HCT116 (cell line): ENCODE measurements around the gene ZYG11B. TPM values are rescaled to one million over a fixed set of nuclear protein-coding genes. Genes with fewer than 3 reads are reported as not detected.

ENCODE experiments used
- ATAC-seq: fragments of 200-7000 bp; cut with Tn5 transposase; 2 replicates; pipeline ENCODE4 v1.9.1; 2020; ENCODE audit warnings: mild to moderate bottlenecking, moderate library complexity
- BruUV-seq: library from RNA; stranded (reverse); fragments of 400-500 nt; replicated peaks from 2 replicates; lab custom pipeline; 2021; lab: Mats Ljungman, UMichigan
- CTCF ChIA-PET: fragments of 300-600 bp; sonication (Branson Sonifier 250); formaldehyde crosslinking; loops from one replicate; lab custom pipeline; 2021; ENCODE audit warnings: antibody characterized with exemption; lab: Charles Lee
- POLR2A ChIA-PET: fragments of 300-600, 350-600 bp; sonication (Branson Sonifier 250); formaldehyde crosslinking; loops from one replicate; lab custom pipeline; 2021; ENCODE audit warnings: antibody characterized with exemption; lab: Charles Lee
- RAD21 ChIA-PET, 2 experiments: fragments of 300-600 bp; sonication (Branson Sonifier 250); formaldehyde crosslinking; loops; one replicate each; lab custom pipeline; 2023; ENCODE audit warnings: low total read pairs in 2 of 2; ENCODE audit not compliant: uncharacterized antibody in 2 of 2, unreplicated experiment in 2 of 2, low non-redundant PET in 1 of 2; lab: Charles Lee
- DNase-seq: peaks from one replicate; pipeline ENCODE4 v3.0.0-alpha.2; 2010; ENCODE audit warnings: low read depth, low spot score
- H2AFZ ChIP-seq: fragments of 200-600 bp; shearing (Covaris generic), sonication (generic); 2 replicates; pipeline ENCODE4 v1.6.1; 2017; ENCODE audit warnings: low read depth, mixed run types, mixed read lengths, antibody characterized with exemption, low read length; ENCODE audit not compliant: poor library complexity, severe bottlenecking
- H3K27ac ChIP-seq: 2 replicates; pipeline ENCODE4 v1.5.1; 2012; ENCODE audit warnings: low read depth, low read length
- H3K27me3 ChIP-seq: fragments of 200-600 bp; sonication (generic); 2 replicates; pipeline ENCODE4 v1.6.1; 2016; ENCODE audit warnings: mixed run types, low read length, mixed read lengths; ENCODE audit not compliant: insufficient read depth
- H3K36me3 ChIP-seq, 2 experiments: fragments of 200-500 bp in 1 of 2; fragments of 200-600 bp in 1 of 2; sonication (Bioruptor generic) in 1 of 2; sonication (generic) in 1 of 2; 2 replicates each; pipeline versions ENCODE4 v1.5.1 to v1.6.1; 2014 to 2016; ENCODE audit warnings: low read length in 2 of 2, inconsistent platforms in 1 of 2, mixed read lengths in 1 of 2, mixed run types in 1 of 2; ENCODE audit not compliant: insufficient read depth in 2 of 2, control insufficient read depth in 1 of 2
- H3K4me1 ChIP-seq, 2 experiments: fragments of 200-600 bp in 1 of 2; sonication (generic) in 1 of 2; 2 replicates each; pipeline versions ENCODE4 v1.5.1 to v1.6.1; 2012 to 2017; ENCODE audit warnings: low read length in 2 of 2, inconsistent platforms in 1 of 2, mild to moderate bottlenecking in 1 of 2, mixed read lengths in 1 of 2, mixed run types in 1 of 2, moderate library complexity in 1 of 2; ENCODE audit not compliant: insufficient read depth in 2 of 2, control insufficient read depth in 1 of 2
- H3K4me2 ChIP-seq: fragments of 200-600 bp; sonication (generic); 2 replicates; pipeline ENCODE4 v1.6.1; 2017; ENCODE audit warnings: mixed run types, low read length, mixed read lengths
- H3K4me3 ChIP-seq, 2 experiments: fragments of 200-600 bp in 1 of 2; sonication (generic) in 1 of 2; replicated peaks in 1 of 2; 2 replicates each; pipeline ENCODE4 v1.5.1; 2011 to 2016; ENCODE audit warnings: low read length in 2 of 2, control low read depth in 1 of 2, low read depth in 1 of 2, mild to moderate bottlenecking in 1 of 2, mixed read lengths in 1 of 2, mixed run types in 1 of 2
- H3K79me2 ChIP-seq: fragments of 200-600 bp; sonication (generic); 2 replicates; pipeline ENCODE4 v1.6.1; 2017; ENCODE audit warnings: mild to moderate bottlenecking, mixed run types, low read length, moderate library complexity, mixed read lengths; ENCODE audit not compliant: insufficient read depth
- H3K9ac ChIP-seq: fragments of 200-600 bp; sonication (generic); 2 replicates; pipeline ENCODE4 v1.6.1; 2016; ENCODE audit warnings: low read length, mixed read lengths
- H3K9me2 ChIP-seq: fragments of 200-600 bp; sonication (generic), shearing (Covaris generic); 2 replicates; pipeline ENCODE4 v1.6.1; 2017; ENCODE audit warnings: mixed run types, mild to moderate bottlenecking, moderate library complexity; ENCODE audit not compliant: insufficient read depth
- H3K9me3 ChIP-seq, 2 experiments: fragments of 200-500 bp in 1 of 2; fragments of 200-600 bp in 1 of 2; sonication (Bioruptor generic) in 1 of 2; sonication (generic) in 1 of 2; 2 replicates each; pipeline ENCODE4 v1.6.1; 2014 to 2017; ENCODE audit warnings: low read length in 2 of 2, mixed read lengths in 2 of 2, inconsistent platforms in 1 of 2, low read depth in 1 of 2, mild to moderate bottlenecking in 1 of 2, mixed run types in 1 of 2, moderate library complexity in 1 of 2; ENCODE audit not compliant: control insufficient read depth in 1 of 2, insufficient read depth in 1 of 2
- H4K20me1 ChIP-seq: fragments of 200-600 bp; sonication (generic), shearing (Covaris generic); 2 replicates; pipeline ENCODE4 v1.6.1; 2017; ENCODE audit warnings: mixed run types, mild to moderate bottlenecking, moderate library complexity; ENCODE audit not compliant: insufficient read depth
- CEBPB ChIP-seq: IDR thresholded peaks from 2 replicates; pipeline ENCODE4 v1.6.1; 2012; ENCODE audit warnings: low read depth
- EGR1 ChIP-seq: IDR thresholded peaks from 2 replicates; pipeline ENCODE4 v1.6.1; 2012; ENCODE audit warnings: low read depth
- ELF1 ChIP-seq: IDR thresholded peaks from 2 replicates; pipeline ENCODE4 v1.6.1; 2012; ENCODE audit warnings: low read depth, borderline replicate concordance
- FOSL1 ChIP-seq: IDR thresholded peaks from 2 replicates; pipeline ENCODE4 v1.6.1; 2012; ENCODE audit warnings: low read depth
- POLR2AphosphoS5 ChIP-seq: IDR thresholded peaks from 2 replicates; pipeline ENCODE4 v1.6.1; 2011; ENCODE audit warnings: mild to moderate bottlenecking, low read depth, low read length, moderate library complexity
- SIN3A ChIP-seq: IDR thresholded peaks from 2 replicates; pipeline ENCODE4 v1.6.1; 2012; ENCODE audit warnings: low read depth
- SP1 ChIP-seq: IDR thresholded peaks from 2 replicates; pipeline ENCODE4 v1.6.1; 2012; ENCODE audit warnings: low read depth
- SRF ChIP-seq: IDR thresholded peaks from 2 replicates; pipeline ENCODE4 v1.6.1; 2012; ENCODE audit warnings: low read depth
- YY1 ChIP-seq: IDR thresholded peaks from 2 replicates; pipeline ENCODE4 v1.6.1; 2011; ENCODE audit warnings: low read length, low read depth, moderate library complexity, mild to moderate bottlenecking; ENCODE audit not compliant: insufficient replicate concordance; ENCODE audit errors: extremely low read depth
- ZNF274 ChIP-seq: fragments of 200-500 bp; sonication (Bioruptor generic); IDR thresholded peaks from 2 replicates; pipeline ENCODE4 v1.6.1; 2014; ENCODE audit warnings: mild to moderate bottlenecking, low read depth, low read length, inconsistent platforms
- intact Hi-C: fragments of 100-400 bp; cut with micrococcal nuclease; formaldehyde crosslinking; loops from 2 replicates; pipeline ENCODE4 v1.10.0; 2022
- total RNA-seq: library from RNA; stranded (reverse); gene quantifications from one replicate; pipeline ENCODE4 v1.2.1, GENCODE V29; 2021; ENCODE audit not compliant: unreplicated experiment
- TF ChIP-seq, protein P1 (sequence below): IDR thresholded peaks from 2 replicates; pipeline ENCODE4 v1.6.1; 2012; ENCODE audit warnings: low read depth
- TF ChIP-seq, protein P2 (sequence below): IDR thresholded peaks from 2 replicates; pipeline ENCODE4 v1.6.1; 2012
- TF ChIP-seq, protein P3 (sequence below): IDR thresholded peaks from 2 replicates; pipeline ENCODE4 v1.6.1; 2012
- TF ChIP-seq, protein P4 (sequence below), 3 experiments: fragments of 200-600 bp in 1 of 3; sonication (generic) in 1 of 3; IDR thresholded peaks in 2 of 3; conservative IDR thresholded peaks in 1 of 3; 2 replicates each; pipeline ENCODE4 v1.5.1; 2012 to 2017; ENCODE audit warnings: low read depth in 2 of 3, low read length in 2 of 3, antibody characterized with exemption in 1 of 3, borderline replicate concordance in 1 of 3, control low read depth in 1 of 3, mild to moderate bottlenecking in 1 of 3, mixed read lengths in 1 of 3, mixed run types in 1 of 3, moderate library complexity in 1 of 3; ENCODE audit not compliant: insufficient read depth in 1 of 3

ZYG11B gene
- total RNA-seq, 1 experiment from 2014 or later = 20.7 TPM

DNA sequence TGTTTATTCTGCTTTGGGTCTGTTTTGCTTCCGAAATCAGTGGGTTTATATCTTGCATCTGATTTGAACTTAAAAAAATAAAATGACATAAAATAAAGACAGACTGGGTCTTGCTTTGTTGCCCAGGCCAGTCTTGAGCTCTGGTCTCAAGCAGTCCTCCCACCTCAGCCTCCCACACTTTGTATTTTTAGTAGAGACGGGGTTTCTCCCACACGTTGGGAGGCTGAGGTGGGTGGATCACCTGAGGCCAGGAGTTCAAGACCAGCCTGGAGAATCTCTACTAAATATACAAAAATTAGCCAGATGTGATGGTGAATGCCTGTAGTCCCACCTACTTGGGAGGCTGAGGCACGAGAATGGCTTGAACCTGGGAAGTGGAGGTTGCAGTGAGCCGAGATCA, 122.2 kb downstream of the ZYG11B start:
- ChIA-PET RAD21 (no interaction called here), CTCF (no interaction called here), POLR2A (no interaction called here)
- no TSS peak for BruUV-seq
- intact Hi-C loops = no loop called here
- TF ChIP-seq, protein P1, sequence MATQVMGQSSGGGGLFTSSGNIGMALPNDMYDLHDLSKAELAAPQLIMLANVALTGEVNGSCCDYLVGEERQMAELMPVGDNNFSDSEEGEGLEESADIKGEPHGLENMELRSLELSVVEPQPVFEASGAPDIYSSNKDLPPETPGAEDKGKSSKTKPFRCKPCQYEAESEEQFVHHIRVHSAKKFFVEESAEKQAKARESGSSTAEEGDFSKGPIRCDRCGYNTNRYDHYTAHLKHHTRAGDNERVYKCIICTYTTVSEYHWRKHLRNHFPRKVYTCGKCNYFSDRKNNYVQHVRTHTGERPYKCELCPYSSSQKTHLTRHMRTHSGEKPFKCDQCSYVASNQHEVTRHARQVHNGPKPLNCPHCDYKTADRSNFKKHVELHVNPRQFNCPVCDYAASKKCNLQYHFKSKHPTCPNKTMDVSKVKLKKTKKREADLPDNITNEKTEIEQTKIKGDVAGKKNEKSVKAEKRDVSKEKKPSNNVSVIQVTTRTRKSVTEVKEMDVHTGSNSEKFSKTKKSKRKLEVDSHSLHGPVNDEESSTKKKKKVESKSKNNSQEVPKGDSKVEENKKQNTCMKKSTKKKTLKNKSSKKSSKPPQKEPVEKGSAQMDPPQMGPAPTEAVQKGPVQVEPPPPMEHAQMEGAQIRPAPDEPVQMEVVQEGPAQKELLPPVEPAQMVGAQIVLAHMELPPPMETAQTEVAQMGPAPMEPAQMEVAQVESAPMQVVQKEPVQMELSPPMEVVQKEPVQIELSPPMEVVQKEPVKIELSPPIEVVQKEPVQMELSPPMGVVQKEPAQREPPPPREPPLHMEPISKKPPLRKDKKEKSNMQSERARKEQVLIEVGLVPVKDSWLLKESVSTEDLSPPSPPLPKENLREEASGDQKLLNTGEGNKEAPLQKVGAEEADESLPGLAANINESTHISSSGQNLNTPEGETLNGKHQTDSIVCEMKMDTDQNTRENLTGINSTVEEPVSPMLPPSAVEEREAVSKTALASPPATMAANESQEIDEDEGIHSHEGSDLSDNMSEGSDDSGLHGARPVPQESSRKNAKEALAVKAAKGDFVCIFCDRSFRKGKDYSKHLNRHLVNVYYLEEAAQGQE = no peak
- no peak for TF ChIP-seq YY1
- no peak for TF ChIP-seq EGR1
- TF ChIP-seq FOSL1 = no peak
- no peak for TF ChIP-seq SIN3A
- TF ChIP-seq POLR2AphosphoS5 = no peak
- no peak for TF ChIP-seq CEBPB
- no peak for TF ChIP-seq ZNF274
- TF ChIP-seq, protein P2, sequence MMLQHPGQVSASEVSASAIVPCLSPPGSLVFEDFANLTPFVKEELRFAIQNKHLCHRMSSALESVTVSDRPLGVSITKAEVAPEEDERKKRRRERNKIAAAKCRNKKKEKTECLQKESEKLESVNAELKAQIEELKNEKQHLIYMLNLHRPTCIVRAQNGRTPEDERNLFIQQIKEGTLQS = no peak
- TF ChIP-seq, protein P3, sequence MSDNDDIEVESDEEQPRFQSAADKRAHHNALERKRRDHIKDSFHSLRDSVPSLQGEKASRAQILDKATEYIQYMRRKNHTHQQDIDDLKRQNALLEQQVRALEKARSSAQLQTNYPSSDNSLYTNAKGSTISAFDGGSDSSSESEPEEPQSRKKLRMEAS = no peak
- no peak for TF ChIP-seq SRF
- no peak for TF ChIP-seq SP1
- no peak for TF ChIP-seq ELF1
- TF ChIP-seq, protein P4, sequence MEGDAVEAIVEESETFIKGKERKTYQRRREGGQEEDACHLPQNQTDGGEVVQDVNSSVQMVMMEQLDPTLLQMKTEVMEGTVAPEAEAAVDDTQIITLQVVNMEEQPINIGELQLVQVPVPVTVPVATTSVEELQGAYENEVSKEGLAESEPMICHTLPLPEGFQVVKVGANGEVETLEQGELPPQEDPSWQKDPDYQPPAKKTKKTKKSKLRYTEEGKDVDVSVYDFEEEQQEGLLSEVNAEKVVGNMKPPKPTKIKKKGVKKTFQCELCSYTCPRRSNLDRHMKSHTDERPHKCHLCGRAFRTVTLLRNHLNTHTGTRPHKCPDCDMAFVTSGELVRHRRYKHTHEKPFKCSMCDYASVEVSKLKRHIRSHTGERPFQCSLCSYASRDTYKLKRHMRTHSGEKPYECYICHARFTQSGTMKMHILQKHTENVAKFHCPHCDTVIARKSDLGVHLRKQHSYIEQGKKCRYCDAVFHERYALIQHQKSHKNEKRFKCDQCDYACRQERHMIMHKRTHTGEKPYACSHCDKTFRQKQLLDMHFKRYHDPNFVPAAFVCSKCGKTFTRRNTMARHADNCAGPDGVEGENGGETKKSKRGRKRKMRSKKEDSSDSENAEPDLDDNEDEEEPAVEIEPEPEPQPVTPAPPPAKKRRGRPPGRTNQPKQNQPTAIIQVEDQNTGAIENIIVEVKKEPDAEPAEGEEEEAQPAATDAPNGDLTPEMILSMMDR (IDR thresholded peaks at IDR 0.05 in 2 of 3, conservative IDR thresholded peaks at IDR 0.05 in 1 of 3; ENCODE audit: borderline replicate concordance in 1 of 3, insufficient read depth in 1 of 3, low read depth in 2 of 3, low read length in 2 of 3) = no peak
- Histone ChIP-seq H3K9me2 (no peaks in the 10 kb centered on the region), H3K36me3 (no peaks in the 10 kb centered on the region), H2AFZ (no peak overlapping the region), H3K79me2 (no peaks in the 10 kb centered on the region), H3K4me3 (no peak overlapping the region), H3K27ac (no peak overlapping the region), H3K4me2 (no peak overlapping the region), H3K4me1 (no peaks in the 10 kb centered on the region), H4K20me1 (no peaks in the 10 kb centered on the region), H3K27me3 (no peaks in the 10 kb centered on the region), H3K9me3 (no peaks in the 10 kb centered on the region), H3K9ac (no peak overlapping the region)
- ATAC-seq = no peak
- DNase-seq = no peak
